Trophoblast cell (in vitro differentiated cells and primary cell): Measurements from ENCODE around the gene AGFG2.

Source experiments
- DNase-seq, 2 donors: peaks; one replicate each; pipeline ENCODE4 v3.0.0-alpha.2; 2016
- H2AFZ ChIP-seq: 2 replicates; pipeline ENCODE4 v1.6.1; 2013; ENCODE audit warnings: low read length, moderate library complexity, mild to moderate bottlenecking; ENCODE audit not compliant: insufficient read depth, poor library complexity
- H2AK5ac ChIP-seq: 2 replicates; pipeline ENCODE4 v1.6.1; 2013; ENCODE audit warnings: mild to moderate bottlenecking, low read length
- H2BK120ac ChIP-seq: 2 replicates; pipeline ENCODE4 v1.6.1; 2013; ENCODE audit warnings: low read length, mild to moderate bottlenecking, moderate library complexity; ENCODE audit not compliant: insufficient read depth, poor library complexity
- H2BK12ac ChIP-seq: 2 replicates; pipeline ENCODE4 v1.6.1; 2013; ENCODE audit warnings: mild to moderate bottlenecking, low read length, moderate library complexity
- H2BK5ac ChIP-seq: 2 replicates; pipeline ENCODE4 v1.6.1; 2013; ENCODE audit warnings: low read length, low read depth, moderate library complexity, mild to moderate bottlenecking; ENCODE audit not compliant: poor library complexity
- H3K14ac ChIP-seq: 2 replicates; pipeline ENCODE4 v1.6.1; 2013; ENCODE audit warnings: mild to moderate bottlenecking, low read length
- H3K18ac ChIP-seq: 2 replicates; pipeline ENCODE4 v1.6.1; 2013; ENCODE audit warnings: mild to moderate bottlenecking, low read length
- H3K23ac ChIP-seq: 2 replicates; pipeline ENCODE4 v1.6.1; 2013; ENCODE audit warnings: low read length
- H3K27ac ChIP-seq: 2 replicates; pipeline ENCODE4 v1.5.1; 2013; ENCODE audit warnings: low read depth, mild to moderate bottlenecking, inconsistent platforms, low read length, moderate library complexity
- H3K27me3 ChIP-seq: 2 replicates; pipeline ENCODE4 v1.6.1; 2013; ENCODE audit warnings: inconsistent platforms, mild to moderate bottlenecking, low read length, moderate library complexity; ENCODE audit not compliant: insufficient read depth
- H3K36me3 ChIP-seq, 2 experiments: 1 replicate in 1 of 2; 2 replicates in 1 of 2; pipeline ENCODE4 v1.6.1; 2013; ENCODE audit warnings: low read length in 2 of 2, mild to moderate bottlenecking in 2 of 2, moderate library complexity in 1 of 2; ENCODE audit not compliant: insufficient read depth in 2 of 2, control insufficient read depth in 1 of 2
- H3K4ac ChIP-seq: 2 replicates; pipeline ENCODE4 v1.6.1; 2013; ENCODE audit warnings: low read depth, mild to moderate bottlenecking, low read length, moderate library complexity
- H3K4me1 ChIP-seq, 2 experiments: 1 replicate in 1 of 2; 2 replicates in 1 of 2; pipeline ENCODE4 v1.6.1; 2013; ENCODE audit warnings: low read length in 2 of 2, mild to moderate bottlenecking in 2 of 2, moderate library complexity in 1 of 2; ENCODE audit not compliant: insufficient read depth in 2 of 2, control insufficient read depth in 1 of 2
- H3K4me2 ChIP-seq: 2 replicates; pipeline ENCODE4 v1.6.1; 2013; ENCODE audit warnings: inconsistent platforms, mild to moderate bottlenecking, low read length, moderate library complexity
- H3K4me3 ChIP-seq: 2 replicates; pipeline ENCODE4 v1.5.1; 2013; ENCODE audit warnings: mild to moderate bottlenecking, low read depth, low read length, inconsistent platforms
- H3K79me1 ChIP-seq: one replicate; pipeline ENCODE4 v1.6.1; 2013; ENCODE audit warnings: low read length
- H3K79me2 ChIP-seq: 2 replicates; pipeline ENCODE4 v1.6.1; 2013; ENCODE audit warnings: low read length, mild to moderate bottlenecking; ENCODE audit not compliant: control insufficient read depth, insufficient read depth, poor library complexity
- H3K9ac ChIP-seq: 2 replicates; pipeline ENCODE4 v1.6.1; 2013; ENCODE audit warnings: mild to moderate bottlenecking, low read length
- H3K9me3 ChIP-seq: 2 replicates; pipeline ENCODE4 v1.6.1; 2013; ENCODE audit warnings: low read depth, mild to moderate bottlenecking, control low read depth, inconsistent platforms, low read length; ENCODE audit not compliant: insufficient read depth
- H4K12ac ChIP-seq: 2 replicates; pipeline ENCODE4 v1.6.1; 2013; ENCODE audit warnings: low read depth, mild to moderate bottlenecking, low read length, moderate library complexity
- H4K8ac ChIP-seq: 2 replicates; pipeline ENCODE4 v1.6.1; 2013; ENCODE audit warnings: low read depth, mild to moderate bottlenecking, low read length, moderate library complexity
- H4K91ac ChIP-seq: one replicate; pipeline ENCODE4 v1.6.1; 2013; ENCODE audit warnings: low read depth, mild to moderate bottlenecking, low read length, moderate library complexity
- WGBS: extraction: QIAGEN DNeasy Blood & Tissue Kit; methylation state at CpG from one replicate; pipeline ENCODE4 v1.1.7; 2013; ENCODE audit warnings: missing lambda C conversion rate; ENCODE audit not compliant: insufficient read length, insufficient coverage; ENCODE audit errors: extremely low coverage; 5-methylcytosine and 5-hydroxymethylcytosine counted together

The AGFG2 gene

DNA sequence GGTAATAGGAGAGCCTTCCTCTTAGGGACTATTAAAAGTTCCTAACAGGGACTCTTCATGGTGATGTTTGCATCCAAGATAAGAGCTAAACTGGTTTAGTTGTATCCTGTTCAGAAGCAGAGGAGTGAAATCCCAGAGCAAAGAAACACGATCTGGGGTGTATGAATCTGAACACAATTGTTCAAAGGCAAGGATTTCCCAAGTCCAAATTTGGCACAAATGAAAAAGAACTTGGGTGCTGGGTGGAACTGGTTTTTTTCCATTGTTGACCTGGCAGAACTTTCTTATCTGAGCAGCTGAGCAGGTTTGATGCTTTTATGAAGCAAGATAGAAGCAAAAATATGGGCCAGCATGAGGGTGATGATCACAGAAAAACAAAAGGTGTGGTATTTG, 6.0 kb downstream of the AGFG2 start:
- no peak overlapping the region for H3K4ac ChIP-seq
- no peak overlapping the region for H3K14ac ChIP-seq
- no peak overlapping the region for H4K8ac ChIP-seq
- no CpG with 5 or more reads among the region's 1 CpG for WGBS
- H2AFZ ChIP-seq = no peak overlapping the region
- no peak overlapping the region for H3K9ac ChIP-seq
- no peak overlapping the region for H4K91ac ChIP-seq
- H3K18ac ChIP-seq = no peak overlapping the region
- H3K9me3 ChIP-seq = no peaks in the 10 kb centered on the region
- H3K79me2 ChIP-seq = no peaks in the 10 kb centered on the region
- no peaks in the 10 kb centered on the region for H3K27me3 ChIP-seq
- no peak overlapping the region for H4K12ac ChIP-seq
- no peak overlapping the region for H2AK5ac ChIP-seq
- H2BK12ac ChIP-seq = peak overlapping the region; percentile 15
- peaks cover 12 to 14% of the 10 kb centered on the region in 2 experiments for H3K4me1 ChIP-seq
- no peaks in the 10 kb centered on the region for H3K36me3 ChIP-seq
- H3K79me1 ChIP-seq = peaks cover 4% of the 10 kb centered on the region
- H3K23ac ChIP-seq = no peak overlapping the region
- H2BK5ac ChIP-seq = peak overlapping the region; percentile 42
- peak; percentile 51 to 85 for DNase-seq
- peak overlapping the region; percentile 86 for H3K27ac ChIP-seq
- no peak overlapping the region for H3K4me3 ChIP-seq
- H3K4me2 ChIP-seq = no peak overlapping the region
- H2BK120ac ChIP-seq = no peak overlapping the region

DNA sequence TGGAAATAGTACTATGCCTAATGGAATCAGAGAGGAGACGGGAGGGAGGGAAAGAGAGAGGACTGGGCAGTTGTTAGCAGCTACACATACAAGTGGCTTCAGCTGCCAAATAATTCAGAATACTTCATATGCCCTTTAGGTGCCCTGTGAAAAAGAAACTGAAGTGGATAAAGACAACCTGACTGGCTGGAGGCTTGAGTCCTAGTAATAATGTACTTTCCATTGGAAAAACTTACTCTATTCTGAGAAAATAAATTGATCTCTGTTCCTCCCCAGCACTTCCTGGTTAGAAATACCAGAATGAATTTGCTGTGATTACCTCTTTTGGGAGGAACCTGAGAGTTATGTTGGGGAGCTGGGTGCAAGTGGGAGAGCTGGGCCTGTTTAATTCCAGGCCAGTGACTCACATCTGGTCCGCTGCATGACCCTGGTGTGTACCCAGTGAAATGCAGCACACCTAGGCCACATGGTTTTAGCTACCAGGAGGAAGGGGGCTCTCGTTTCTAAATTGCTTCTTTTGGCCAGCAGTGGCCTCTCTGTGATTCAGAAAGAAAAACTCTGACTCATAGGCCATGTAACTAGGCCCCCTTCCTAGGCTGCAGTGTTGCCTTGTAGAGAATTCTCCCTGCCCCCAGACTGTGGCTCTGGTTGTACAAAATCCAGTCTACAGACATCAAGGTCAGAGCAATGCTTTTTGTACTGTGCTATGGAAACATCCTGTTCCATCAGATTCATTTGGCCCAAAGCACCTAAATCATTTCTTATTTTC, 6.5 kb downstream of the AGFG2 start:
- no peaks in the 10 kb centered on the region for H3K27me3 ChIP-seq
- H4K91ac ChIP-seq = no peak overlapping the region
- H3K4me2 ChIP-seq = peak overlapping the region; percentile 29
- H3K79me2 ChIP-seq = no peaks in the 10 kb centered on the region
- peak overlapping the region; percentile 15 for H2BK12ac ChIP-seq
- no peak overlapping the region for H3K4me3 ChIP-seq
- H2AK5ac ChIP-seq = no peak overlapping the region
- H4K12ac ChIP-seq = no peak overlapping the region
- H3K36me3 ChIP-seq = no peaks in the 10 kb centered on the region
- peaks cover 12 to 14% of the 10 kb centered on the region in 2 experiments for H3K4me1 ChIP-seq
- H3K4ac ChIP-seq = no peak overlapping the region
- H4K8ac ChIP-seq = peak overlapping the region; percentile 8
- H2BK5ac ChIP-seq = peak overlapping the region; percentile 42
- no peaks in the 10 kb centered on the region for H3K9me3 ChIP-seq
- H3K18ac ChIP-seq = no peak overlapping the region
- no peak overlapping the region for H2BK120ac ChIP-seq
- no peak overlapping the region for H3K23ac ChIP-seq
- H3K27ac ChIP-seq = peak overlapping the region; percentile 86
- H3K79me1 ChIP-seq = peaks cover 4% of the 10 kb centered on the region
- no CpG with 5 or more reads among the region's 3 CpGs for WGBS
- peak; percentile 37 to 58 for DNase-seq
- H3K14ac ChIP-seq = no peak overlapping the region
- H2AFZ ChIP-seq = no peak overlapping the region
- H3K9ac ChIP-seq = no peak overlapping the region

DNA sequence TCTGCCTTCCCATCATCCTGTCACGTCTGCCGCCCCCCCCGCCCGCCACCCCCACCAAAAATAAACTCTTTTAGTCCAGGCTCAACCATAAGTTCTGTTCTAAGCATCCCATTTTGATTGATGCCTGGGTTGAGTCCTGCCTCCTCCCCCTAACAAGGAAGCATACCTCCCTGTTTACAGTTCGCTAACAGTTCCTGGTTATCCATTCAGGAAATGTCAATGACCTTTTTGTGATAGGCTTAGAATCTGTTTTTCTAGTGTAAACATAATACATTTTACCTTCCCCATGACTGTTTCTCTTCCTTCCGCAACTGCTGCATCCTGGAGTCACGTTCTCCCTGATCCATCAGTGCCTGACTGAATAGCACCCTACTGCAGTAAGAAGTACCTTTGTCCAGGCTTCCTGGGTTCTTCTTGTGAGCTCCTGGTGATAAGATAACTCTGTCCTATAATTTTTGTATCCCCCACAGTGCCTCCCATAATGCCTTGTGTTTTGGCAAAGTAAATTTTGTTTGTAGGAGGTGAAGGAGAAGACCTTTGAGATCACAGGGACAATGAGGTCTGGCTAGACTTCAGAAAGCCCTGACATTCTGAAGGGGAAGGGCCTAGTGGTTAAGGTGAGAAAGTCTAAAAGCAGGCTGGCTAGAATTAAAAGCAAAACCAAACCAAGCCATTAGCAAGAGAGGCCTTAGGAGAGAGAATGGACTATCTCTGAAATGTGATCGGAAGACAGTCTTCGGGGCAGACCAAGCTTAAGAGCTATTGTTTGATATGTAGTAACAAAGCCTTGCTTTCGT, 7.3 kb downstream of the AGFG2 start:
- H4K91ac ChIP-seq = no peak overlapping the region
- H3K27me3 ChIP-seq = no peaks in the 10 kb centered on the region
- peak overlapping the region; percentile 78 for H2BK5ac ChIP-seq
- no peak overlapping the region for H3K4me3 ChIP-seq
- peak overlapping the region; percentile 69 for H4K8ac ChIP-seq
- no peak overlapping the region for H3K9ac ChIP-seq
- peaks cover 12 to 14% of the 10 kb centered on the region in 2 experiments for H3K4me1 ChIP-seq
- H4K12ac ChIP-seq = no peak overlapping the region
- no peak for DNase-seq
- H2BK120ac ChIP-seq = peak overlapping the region; percentile 37
- H3K36me3 ChIP-seq = no peaks in the 10 kb centered on the region
- H3K4me2 ChIP-seq = peak overlapping the region; percentile 18
- peak overlapping the region; percentile 86 for H3K27ac ChIP-seq
- no peaks in the 10 kb centered on the region for H3K79me2 ChIP-seq
- H2AK5ac ChIP-seq = peak overlapping the region; percentile 88
- no peak overlapping the region for H3K23ac ChIP-seq
- H2AFZ ChIP-seq = peak overlapping the region; percentile 24
- peak overlapping the region; percentile 50 for H3K18ac ChIP-seq
- no peak overlapping the region for H3K4ac ChIP-seq
- H2BK12ac ChIP-seq = peak overlapping the region; percentile 78
- no CpG with 5 or more reads among the region's 10 CpGs for WGBS
- H3K79me1 ChIP-seq = peaks cover 4% of the 10 kb centered on the region
- no peaks in the 10 kb centered on the region for H3K9me3 ChIP-seq
- peak overlapping the region; percentile 67 for H3K14ac ChIP-seq

DNA sequence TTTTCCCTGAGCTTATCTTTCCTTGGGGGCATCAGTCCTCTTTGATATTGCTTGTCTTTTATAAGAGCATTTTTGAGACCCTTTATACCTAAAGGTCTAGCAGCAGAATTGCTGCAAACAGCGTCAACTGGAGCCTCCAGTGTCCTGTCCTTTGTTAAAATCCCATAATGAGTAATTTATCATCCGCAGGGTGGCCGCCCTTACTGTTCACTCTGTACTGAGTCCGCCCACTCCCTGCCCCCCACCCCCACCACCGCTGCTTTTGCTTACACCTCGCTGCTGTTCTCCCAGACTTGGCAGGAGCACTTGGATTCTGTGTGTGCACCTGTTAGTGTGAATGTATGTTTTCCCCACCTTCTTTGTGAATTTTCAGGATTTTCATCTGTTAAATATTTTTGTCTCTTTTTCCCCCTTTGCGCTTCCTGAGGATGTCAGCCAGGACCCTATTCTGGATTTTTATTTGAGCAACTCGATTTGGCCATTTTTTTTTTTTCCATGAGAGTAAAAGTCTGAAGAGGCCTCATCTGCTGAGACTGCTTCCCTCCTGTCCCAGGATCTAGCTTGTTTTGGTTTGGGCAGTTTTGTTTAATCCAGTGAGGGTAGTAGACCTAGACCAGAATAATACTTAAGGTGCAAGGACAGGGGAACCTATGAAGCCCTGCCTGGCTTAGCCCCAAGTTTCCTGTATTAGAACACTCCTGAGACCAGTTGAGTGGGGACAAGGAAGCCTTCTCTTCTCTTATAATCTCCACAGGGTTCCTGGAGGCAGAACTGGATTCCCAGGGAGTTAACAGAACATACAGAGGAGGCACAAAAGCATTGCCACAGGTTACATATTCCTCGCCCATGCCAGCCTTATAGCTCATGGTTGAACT, 8.2 kb downstream of the AGFG2 start:
- Histone ChIP-seq H3K27me3 (no peaks in the 10 kb centered on the region), H3K18ac (no peak overlapping the region), H3K14ac (no peak overlapping the region), H3K4me2 (no peak overlapping the region), H2AFZ (no peak overlapping the region), H2BK120ac (no peak overlapping the region), H3K79me2 (no peaks in the 10 kb centered on the region), H3K4ac (no peak overlapping the region), H3K9me3 (no peaks in the 10 kb centered on the region), H3K79me1 (peaks cover 4% of the 10 kb centered on the region), H3K4me1 (peaks cover 12 to 14% of the 10 kb centered on the region in 2 experiments), H3K36me3 (no peaks in the 10 kb centered on the region), H2BK5ac (no peak overlapping the region), H2AK5ac (no peak overlapping the region), H4K91ac (no peak overlapping the region), H3K9ac (no peak overlapping the region), H4K8ac (no peak overlapping the region), H3K23ac (no peak overlapping the region), H2BK12ac (no peak overlapping the region), H4K12ac (no peak overlapping the region), H3K27ac (peak overlapping the region; percentile 86), H3K4me3 (no peak overlapping the region)
- DNase-seq = no peak
- no CpG with 5 or more reads among the region's 9 CpGs for WGBS
